Islet precursor cell (in vitro differentiated cells): Measurements from ENCODE around the gene TTC4.

ENCODE experiments used
- DNase-seq: peaks from one replicate; pipeline ENCODE4 v3.0.0-alpha.2; 2018

TTC4 gene

DNA sequence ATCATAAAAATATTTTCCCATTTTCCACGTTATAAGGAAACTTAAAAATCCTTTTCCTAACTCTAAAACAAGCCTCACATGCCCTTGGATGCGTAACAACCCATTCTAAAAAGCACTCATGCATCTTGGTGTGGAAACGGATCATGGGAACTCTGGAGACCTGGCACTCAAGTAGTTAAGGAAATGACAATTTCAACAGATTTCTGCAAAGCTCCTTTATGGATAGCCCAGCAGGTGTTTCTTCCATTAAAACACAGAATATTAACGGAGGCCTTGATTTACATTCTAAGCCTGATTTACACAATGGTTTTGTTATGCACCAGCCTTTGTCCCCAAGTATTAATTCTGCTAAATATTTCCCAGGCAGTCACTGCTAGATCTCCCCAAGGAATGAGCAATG, 35.8 kb downstream of the TTC4 start:
- no peak for DNase-seq

DNA sequence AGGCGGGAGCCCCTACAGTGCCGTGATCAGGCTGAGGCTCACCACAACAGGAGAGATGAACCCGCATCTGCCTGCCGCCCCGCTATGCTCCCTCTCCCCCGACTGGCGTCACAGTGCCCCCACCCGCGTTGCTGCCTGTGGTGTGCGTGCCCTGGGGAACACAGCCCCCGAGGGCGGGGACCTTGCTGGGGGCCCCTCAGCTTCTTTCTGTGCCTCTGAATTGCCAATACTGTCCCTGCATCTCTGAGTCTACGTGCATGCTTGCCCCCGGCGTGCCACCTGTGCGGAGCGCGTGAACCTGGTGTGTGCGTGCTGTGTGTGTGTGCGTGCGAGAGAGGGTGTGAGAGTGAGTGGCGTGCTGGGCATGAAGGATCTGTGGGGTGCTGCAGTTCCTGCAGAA, 38.4 kb downstream of the TTC4 start:
- DNase-seq = no peak

DNA sequence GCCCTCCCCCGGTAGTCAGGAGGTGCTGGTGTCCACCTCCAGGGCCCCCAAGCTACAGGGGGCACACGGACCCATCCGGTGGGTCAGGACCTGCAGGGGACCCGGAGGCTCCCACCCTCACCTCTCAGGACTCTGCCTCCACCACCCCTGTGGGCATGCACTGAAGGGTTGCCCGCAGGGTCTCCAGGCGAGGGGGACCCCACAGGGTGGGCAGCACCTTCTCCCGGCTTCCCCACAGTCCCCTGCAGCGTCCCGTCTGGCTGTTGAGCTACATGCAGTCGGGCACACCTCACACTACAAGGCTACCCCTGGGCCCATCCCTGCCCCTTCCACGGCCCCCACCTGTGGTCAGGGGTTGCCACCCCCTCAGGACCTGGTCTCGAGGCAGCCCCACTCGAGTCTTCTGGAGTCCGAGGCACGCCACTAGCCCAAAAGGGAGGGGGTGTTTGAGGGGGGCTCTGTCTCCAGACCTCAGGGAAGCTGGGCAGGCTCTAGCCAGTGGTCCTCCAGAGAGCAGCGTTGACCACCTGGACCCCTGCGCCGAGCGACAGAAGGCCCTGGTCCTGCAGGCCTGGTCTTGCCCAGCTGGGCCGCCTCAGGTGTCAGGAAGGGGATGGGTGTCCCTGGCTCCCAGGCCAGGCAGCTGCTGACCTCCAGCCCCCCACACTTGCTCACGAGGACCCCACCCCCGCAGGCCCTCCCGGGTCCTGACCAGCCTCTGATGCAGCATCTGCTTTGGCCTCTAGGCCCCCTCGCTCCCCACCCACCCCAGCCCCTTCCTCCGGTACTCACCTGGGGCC, 39.0 kb downstream of the TTC4 start:
- no peak for DNase-seq

DNA sequence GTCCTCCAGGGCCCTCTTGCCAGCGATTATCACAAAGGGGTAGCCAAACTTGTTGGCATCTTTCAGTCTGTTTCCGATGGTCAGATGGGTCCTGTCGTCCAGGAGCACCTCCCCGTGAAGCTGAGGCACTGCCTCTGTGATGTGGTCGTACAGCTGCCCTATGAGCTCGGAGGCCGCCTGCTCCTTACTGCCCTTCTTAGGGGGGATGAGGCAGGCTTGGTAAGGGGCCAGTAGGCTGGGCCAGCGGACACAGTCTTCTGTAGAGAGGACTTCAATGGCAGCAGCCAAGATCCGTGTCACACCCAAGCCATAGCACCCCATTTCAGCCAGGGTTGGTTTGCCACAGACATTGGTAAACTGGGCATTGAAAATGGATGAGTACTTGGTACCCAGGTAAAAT, 42.2 kb downstream of the TTC4 start:
- no peak for DNase-seq

DNA sequence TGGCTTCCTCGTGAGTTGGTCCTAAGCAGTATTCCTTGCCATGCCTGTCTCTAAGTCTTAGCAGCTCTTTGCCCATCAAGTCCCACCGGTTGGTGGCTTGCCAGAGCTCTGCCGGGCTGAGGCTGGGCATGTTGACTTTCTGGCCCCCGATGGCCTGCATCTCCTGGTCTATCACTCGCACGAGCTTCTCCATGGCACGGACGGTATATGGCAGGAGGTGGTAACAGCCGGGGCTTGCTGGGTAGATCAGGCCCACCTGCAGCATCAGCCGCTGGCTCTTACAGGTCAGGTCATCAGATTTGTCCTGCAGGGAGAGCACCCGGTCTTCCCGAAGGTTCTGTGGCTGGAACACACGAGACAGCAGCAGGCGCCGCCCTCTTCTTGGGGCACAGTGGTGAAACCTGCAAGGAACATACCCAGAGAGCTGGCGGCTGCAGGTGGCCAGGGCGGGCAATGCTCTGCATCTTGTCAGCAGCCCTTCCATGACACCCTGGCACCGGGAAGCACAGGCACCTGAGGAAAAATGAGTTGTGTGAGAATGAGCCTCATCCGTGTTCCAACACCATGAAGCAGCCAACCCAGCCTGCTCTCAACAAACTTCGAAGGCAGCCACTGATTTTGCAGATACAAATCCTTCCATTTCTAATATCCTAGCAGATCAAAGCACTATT, 43.2 kb downstream of the TTC4 start:
- DNase-seq = no peak

DNA sequence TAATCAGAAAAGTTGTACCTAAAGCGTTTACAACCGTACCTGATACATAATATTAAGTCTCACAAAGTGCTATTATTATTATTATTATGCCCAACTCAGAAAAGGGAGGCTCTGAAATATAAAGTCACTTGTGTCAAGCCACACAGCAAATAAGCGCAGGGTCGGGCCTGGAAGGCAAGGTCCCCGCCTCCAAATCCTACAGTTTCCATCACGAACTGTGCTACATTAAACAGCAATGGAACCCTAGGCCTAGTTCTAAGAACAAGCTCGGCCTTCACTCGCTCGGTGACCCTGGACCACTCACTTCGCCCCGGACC, 48.1 kb downstream of the TTC4 start:
- DNase-seq = no peak

DNA sequence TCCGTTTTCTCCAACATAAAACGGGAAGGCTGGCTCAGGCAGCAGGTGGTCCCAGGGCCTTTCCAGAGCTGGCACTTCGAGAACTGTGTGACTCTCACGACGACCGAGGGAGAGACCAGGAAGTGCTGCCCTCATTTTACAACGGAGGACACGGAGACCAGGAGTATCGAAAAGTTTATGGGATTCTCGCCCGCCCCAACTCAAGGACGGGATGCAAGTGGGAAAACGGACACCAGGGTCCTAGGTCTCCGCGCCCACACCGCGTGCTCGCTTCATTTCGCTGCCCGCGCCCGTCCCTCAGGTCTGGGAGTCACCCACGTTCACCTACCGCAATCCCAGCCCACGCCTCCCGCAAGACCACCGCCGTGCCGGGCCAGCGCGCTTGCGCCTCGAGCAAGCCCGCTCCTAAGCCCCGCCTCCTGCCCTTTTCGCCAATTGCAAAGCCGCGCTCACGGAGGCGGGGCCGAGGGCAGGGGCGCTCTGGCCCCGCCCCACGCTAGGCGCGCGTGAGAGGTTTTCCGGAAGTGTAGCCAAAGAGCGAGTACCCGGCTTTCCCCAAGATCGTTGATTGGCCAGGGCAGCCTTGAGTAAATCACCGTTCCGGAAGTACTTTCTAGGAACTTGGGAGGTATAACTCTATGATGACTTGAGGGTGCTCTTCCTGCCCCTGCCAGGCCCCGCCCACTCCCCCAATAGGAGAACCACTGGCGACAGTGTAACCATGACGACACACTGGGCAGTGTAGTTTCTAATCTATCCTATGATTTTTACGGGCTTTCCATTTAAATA, 48.7 kb downstream of the TTC4 start, which contains the start of gene PARS2:
Gene PARS2, minus strand, starts transcription at position 391 of the 789 bp plus-strand sequence. CDS start 5,362 bp downstream, outside the sequence.
- DNase-seq = peak; percentile 99

DNA sequence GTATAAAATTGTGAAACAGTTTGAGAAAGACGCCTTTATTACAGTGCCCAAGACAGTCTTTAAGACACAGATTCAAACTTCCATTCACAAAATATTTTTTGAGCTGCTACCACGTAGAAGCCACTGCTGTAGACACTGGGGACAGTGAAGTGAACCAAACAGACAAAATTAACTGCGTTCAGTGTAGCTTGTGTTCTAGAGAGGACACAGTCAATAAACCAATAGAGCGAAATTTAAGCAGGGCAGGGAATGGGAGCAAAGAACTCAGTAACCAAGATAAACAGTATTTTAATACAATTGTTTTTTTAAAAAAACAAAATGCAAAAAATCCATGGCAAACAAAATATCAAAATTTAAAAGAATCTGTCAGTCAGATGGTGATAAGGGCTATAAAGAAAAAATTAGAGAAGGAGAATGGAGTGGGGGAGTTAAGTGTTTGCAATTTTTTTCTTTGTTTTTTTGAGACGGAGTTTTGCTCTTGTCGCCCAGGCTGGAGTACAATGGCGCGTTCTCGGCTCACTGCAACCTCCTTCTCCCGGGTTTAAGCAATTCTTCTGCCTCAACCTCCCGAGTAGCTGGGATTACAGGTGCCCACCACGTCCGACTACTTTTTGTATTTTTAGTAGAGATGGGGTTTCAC, 49.4 kb downstream of the TTC4 start:
- DNase-seq = no peak

DNA sequence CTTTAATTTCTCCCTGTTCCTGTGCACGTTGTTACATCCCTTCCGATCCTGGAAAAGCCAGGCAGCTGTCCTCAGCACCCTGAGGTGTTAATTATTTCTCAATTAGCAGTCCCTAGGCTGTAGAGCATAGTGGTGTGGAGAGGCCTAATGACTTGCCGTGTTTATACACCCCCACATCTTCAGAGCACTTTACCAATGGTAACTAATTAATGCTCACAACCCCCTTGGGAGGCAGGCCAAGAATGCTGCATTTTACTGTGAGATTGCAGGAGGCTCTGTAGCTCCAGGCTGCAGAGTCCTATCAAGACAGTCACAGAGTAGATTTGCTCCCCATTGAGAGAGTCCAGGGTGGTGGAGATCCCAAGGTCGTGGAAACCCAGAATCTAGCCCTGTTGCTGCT, 51.1 kb downstream of the TTC4 start:
- no peak for DNase-seq

DNA sequence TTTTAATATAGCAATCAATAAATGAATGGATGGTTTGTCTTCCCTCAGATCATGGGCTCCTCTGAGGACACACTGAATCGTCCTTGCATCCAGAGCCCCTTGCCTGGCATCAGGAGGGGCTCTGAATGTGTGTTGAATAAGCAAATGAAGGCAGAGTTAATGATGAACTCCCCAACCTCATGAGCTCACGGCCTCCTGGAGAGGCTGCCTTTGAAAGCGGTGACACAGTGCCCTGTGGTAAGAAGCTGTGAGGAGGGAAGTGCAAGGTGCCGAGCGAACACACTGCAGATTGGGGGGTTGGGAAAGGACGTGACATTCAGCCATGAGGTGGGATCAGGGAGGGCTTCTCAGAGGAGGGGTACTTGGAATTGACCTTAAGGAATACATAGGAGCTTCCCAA, 51.9 kb downstream of the TTC4 start:
- DNase-seq = no peak

DNA sequence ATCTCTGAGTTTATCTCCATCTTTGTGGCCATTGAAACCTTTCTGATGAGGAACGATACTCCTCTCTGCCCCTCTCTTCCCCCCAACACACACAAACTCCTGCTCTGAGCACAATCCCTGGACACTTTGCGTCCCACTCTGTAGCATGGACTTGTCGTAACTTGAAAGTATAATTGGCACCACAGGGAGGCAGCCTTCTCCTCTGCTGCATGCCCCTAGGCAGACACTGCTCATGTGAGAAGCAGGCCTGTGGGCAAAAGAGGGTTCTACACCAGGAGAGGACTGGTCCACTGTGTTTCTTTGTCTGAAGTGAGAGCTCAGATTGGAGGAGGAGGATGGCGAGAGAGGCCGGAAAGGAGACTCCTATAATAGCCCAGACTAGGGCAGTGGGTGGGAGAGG, 52.4 kb downstream of the TTC4 start:
- DNase-seq = no peak

DNA sequence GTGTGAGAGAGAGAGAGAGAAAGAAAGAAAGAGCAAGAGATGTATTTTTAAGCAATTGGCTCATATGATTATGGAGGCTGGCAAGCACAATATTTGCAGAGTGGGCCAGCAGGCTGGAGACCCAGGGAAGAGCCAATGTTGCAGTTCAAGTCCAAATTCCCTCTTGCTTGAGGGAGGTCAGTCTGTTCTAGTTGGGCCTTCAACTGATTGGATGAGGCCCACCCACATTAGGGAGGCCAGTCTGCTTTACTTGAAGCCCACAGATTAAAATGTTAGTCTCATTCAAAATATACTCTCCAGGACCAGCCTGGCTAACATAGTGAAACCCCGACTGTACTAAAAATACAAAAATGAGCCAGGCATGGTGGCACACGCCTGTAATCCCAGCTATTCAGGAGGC, 57.3 kb downstream of the TTC4 start:
- DNase-seq = no peak

DNA sequence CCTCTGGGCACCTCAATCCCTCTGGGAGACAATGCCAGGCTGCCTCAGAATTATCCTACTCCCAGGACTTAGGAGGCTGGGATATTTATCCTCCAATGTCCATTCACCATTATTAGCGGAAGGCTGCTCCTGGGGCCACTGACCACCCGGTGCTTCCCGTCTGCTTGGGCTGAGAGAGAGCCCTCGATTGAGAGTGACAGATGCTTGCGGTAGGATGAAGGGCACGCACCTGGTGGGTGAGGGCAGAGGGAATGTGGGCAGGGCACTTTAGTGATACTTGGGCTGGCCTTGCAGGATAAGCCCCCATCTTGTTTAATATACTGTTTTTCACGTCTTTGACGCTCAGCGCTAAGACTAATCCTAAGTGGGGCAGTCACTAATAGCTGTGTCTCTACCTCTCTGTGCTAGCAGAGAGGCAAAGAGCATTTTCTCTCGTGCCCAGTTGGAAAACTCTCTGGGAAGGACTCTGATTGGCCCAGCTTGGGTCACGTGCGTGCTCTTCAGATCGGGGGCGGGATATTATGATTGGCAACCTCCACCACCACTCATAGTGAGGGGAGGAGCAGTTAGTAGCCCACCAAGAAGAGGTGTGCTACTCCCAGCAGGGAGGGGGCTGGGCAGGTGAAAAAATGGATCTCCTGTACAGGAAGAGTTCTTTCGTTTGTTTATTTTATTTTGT, 59.3 kb downstream of the TTC4 start:
- DNase-seq = peak; percentile 68

DNA sequence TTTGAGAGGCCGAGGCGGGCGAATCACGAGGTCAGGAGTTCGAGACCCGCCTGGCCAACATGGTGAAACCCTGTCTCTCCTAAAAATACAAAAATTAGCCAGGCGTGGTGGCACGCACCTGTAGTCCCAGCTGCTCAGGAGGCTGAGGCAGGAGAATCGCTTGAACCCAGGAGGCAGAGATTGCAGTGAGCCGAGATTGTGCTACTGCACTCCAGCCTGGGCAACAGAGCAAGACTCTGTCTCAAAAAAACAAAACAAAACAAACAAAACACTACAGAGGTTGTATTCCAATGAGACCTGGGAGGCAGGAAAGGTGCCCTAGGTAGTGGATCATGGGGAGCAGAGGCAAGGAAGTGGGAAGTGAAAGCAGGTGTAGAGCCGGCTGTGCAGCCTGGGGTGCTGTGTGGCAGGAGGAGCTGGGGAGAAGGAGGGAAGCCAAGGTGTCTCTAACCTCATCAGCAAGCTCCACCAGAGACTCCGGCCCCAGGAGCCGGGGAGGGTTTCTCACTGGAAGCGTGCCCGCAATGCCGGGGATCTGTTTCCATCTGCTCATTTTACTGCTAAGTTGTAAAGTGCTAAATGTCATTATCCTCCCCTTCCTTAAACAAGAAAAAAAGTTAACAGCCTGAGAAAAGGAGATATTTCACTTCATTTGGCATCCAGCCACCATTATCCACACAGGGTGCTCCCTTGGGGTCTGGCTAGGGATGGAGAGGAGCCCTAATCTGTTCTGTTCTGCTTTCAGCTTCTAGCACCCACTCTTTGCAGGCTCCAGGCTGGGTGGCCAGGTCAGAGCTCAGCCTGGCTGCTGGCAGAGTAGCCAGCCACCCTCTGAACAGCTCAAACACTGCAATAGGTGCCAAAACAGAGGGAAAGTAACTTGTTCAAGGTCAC, 60.4 kb downstream of the TTC4 start:
- DNase-seq = peak; percentile 41

DNA sequence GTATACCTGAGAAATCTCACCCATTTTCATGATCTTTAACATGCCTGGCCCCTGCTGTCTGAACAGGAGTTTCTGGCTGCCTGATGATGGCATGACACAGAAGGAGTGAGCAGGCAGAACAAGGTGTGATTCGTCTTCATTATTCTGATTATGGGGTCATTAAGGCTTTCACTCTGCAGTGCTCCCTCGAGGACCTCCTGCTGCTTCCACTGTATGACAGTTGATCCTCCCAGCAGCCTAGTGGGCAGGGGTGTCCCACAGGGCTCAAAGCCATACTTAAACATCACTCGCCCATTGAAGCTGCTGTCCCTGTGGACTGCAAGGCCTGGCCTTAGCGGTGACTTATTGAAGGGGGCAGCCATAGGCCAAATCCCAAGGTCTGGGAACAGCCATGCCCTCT, 61.4 kb downstream of the TTC4 start:
- DNase-seq = peak; percentile 37

DNA sequence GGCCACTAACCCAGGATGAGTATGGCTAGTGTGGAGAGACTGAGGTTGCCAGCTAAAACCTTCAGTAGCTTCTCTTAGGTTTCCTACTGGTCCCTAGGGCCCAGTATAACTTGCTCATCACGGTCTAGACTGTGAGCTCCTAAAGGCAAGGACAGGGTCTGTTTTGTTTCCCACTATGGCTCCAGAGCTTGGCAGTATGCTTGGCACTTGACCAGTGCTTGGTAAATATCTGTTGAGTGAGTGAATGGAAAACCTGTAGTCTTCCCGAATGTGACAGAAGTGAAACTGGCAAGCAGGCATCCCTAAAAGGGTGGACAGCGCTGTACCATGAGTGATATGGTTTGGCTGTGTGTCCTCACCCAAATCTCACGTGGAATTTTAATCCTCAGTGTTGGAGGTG, 61.8 kb downstream of the TTC4 start:
- DNase-seq = no peak

DNA sequence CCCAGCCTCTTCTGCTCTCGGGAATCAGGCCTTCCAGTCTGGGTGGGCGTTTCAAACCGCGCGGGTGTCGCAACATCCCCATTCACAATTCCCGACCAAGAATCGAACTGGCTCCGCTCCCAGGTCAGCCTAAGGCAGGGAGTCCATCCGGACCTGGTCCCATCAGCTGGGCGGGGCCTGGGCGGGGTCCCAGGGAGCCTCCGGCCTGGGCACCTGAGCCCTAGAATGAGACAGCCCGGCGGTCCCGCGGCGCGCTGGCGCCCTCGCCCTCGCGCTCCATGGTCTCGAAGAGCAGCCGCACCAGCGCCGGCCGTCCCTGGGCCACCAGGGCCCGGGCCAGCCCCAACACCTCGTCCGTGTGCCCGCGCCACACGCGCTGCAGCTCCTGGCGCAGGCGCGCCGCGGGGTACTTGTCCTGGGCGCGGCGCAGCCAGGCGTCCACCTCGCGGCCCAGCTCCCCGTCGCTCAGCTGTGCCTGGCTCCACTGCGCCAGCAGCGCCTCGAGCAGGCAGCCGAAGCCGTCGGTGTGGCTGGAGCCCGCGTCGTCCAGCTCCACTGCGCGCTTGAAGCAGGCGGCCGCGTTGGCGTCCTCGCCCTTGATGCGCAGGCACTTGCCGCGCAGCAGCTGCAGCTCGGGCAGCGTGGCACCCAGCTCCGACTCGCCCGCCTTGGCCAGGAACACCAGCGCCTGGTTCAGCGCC, 65.5 kb downstream of the TTC4 start:
- DNase-seq = peak; percentile 70

DNA sequence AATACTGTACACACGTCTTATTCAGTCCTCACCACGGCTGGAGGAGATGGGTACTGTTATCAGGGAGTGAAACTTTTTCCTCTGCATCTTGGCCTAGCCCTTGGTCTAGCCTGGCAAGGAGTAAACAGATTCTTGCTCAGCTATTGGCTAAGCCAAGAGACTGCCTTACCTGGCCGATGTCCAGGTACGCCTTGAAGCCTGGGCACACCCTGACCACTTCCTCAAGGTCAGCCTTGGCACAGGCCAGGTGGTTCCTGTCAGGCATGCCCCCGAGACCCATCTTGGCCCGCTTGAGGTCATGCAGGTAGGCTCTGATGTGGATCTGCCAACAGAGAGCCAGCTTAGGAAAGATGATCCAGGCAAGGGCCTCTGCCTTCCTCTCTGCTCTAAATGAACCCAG, 66.5 kb downstream of the TTC4 start:
- DNase-seq = no peak

DNA sequence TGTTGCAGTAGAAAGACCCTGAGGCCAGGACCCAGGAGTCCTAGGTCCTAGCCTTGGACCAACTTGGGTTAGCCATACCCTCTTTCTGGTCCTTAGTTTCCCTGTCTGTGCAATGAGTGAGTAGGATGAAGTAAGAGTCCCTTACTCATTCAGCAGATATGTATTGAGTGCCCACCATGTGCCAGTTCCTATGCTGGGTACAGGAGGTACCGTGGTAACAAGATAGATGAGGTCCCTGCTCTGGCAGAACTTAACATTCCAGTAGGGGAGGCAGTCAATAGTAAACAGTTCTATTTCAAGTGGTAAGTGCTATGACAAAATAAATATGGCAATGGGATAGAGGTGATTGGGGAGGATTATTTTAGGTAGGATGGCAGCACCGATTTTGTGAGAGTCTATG, 66.9 kb downstream of the TTC4 start:
- no peak for DNase-seq

DNA sequence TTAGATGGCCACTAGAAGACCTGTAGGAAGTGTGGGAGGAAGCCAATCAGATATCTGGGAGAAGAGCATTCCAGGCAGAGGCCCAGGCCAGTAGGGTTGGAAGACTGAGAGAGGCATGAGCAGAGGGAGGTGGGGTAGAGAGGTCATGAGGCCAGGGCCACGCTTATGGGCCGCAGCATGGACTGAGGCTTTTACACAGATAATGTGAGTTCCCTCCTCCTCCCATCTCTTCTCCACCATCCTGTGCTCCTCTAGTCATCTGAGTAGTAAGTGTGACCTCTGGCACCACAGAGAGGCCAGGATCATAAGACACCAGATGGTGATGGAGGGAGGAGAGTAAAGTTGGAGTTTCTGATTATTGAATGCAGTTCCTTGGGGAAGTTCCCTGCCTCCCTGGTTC, 68.4 kb downstream of the TTC4 start:
- no peak for DNase-seq

DNA sequence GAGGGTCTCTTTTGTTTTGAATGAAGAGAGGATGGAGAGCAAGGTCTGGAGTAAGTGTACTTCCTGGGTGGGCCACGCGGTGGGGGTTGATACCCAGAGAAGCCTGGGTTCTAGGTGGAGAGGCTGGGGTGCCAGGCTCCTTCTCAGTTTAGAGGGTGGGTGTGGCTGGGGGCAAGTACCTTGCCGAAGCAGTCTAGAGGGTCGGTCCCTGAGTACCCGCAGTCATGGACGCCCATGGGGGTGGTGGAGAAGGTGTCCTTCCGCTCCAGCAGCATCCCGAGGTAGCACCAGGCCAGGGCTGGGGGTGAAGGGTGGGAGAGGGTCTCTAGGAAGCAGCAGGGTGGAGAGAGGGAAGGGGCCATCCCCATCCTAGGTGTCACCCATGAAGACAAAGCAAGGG, 71.1 kb downstream of the TTC4 start:
- DNase-seq = no peak
